ENCODE results near the gene AMMECR1. TPM values are rescaled to one million over a fixed set of nuclear protein-coding genes. Genes with fewer than 3 reads are reported as not detected.
A peak's percentile ranks its signal among the peaks of the same experiment; 100 is the strongest.

The AMMECR1 gene
- total RNA-seq: 16.5 to 17.9 TPM (median 17.8 TPM) in 3 replicates
- long read RNA-seq, full-length matches to known transcripts: 22 of 26 reads
- long read RNA-seq, partial matches to known transcripts: 0 of 26 reads
- long read RNA-seq, other reads (novel, unspliced or antisense): 4 of 26 reads

- H3K27me3 Mint-ChIP-seq (ENCODE audit: low read depth): no peaks in the 10 kb centered on the region
- DNase-seq (ENCODE audit: low spot score): peak; percentile 91
- peaks cover 28% of the 10 kb centered on the region for H3K4me1 Mint-ChIP-seq (ENCODE audit: low read depth)
- no peaks in the 10 kb centered on the region for H3K36me3 Mint-ChIP-seq (ENCODE audit: low read depth)
- H3K9me3 Mint-ChIP-seq (ENCODE audit: low read depth): no peaks in the 10 kb centered on the region
- peak within 1 kb of the TSS; percentile 95 for H3K27ac Mint-ChIP-seq (ENCODE audit: unreplicated experiment)
- TF ChIP-seq CTCF (IDR thresholded peaks at IDR 0.05): peak; percentile 41
- peak within 1 kb of the TSS; percentile 87 for H3K4me3 Mint-ChIP-seq (ENCODE audit: unreplicated experiment)
Measured at GRCh38 chrX:110317820-110318663, at the start of gene AMMECR1. Gene AMMECR1, minus strand, starts transcription at chrX:110318085. Its CDS starts 14 bp downstream, at chrX:110318071.

- Mint-ChIP-seq H3K9me3 (ENCODE audit: low read depth) (no peaks in the 10 kb centered on the region), H3K4me3 (ENCODE audit: unreplicated experiment) (no peak overlapping the region), H3K27me3 (ENCODE audit: low read depth) (peaks cover 5% of the 10 kb centered on the region), H3K36me3 (ENCODE audit: low read depth) (no peaks in the 10 kb centered on the region), H3K4me1 (ENCODE audit: low read depth) (no peaks in the 10 kb centered on the region), H3K27ac (ENCODE audit: unreplicated experiment) (no peak overlapping the region)
- DNase-seq (ENCODE audit: low spot score): no peak
- no peak for TF ChIP-seq CTCF (IDR thresholded peaks at IDR 0.05)
Measured at GRCh38 chrX:110363244-110363643, 45.4 kb upstream of the AMMECR1 start.

- no peak for TF ChIP-seq CTCF (IDR thresholded peaks at IDR 0.05)
- Mint-ChIP-seq H3K4me3 (ENCODE audit: unreplicated experiment) (no peak overlapping the region), H3K27me3 (ENCODE audit: low read depth) (peaks cover 10% of the 10 kb centered on the region), H3K4me1 (ENCODE audit: low read depth) (no peaks in the 10 kb centered on the region), H3K9me3 (ENCODE audit: low read depth) (peaks cover 3% of the 10 kb centered on the region), H3K27ac (ENCODE audit: unreplicated experiment) (no peak overlapping the region), H3K36me3 (ENCODE audit: low read depth) (peaks cover 2% of the 10 kb centered on the region)
- no peak for DNase-seq (ENCODE audit: low spot score)
Measured at GRCh38 chrX:110359273-110359672, 41.4 kb upstream of the AMMECR1 start.

- peaks cover 10% of the 10 kb centered on the region for H3K27me3 Mint-ChIP-seq (ENCODE audit: low read depth)
- peaks cover 2% of the 10 kb centered on the region for H3K36me3 Mint-ChIP-seq (ENCODE audit: low read depth)
- no peaks in the 10 kb centered on the region for H3K4me1 Mint-ChIP-seq (ENCODE audit: low read depth)
- peaks cover 3% of the 10 kb centered on the region for H3K9me3 Mint-ChIP-seq (ENCODE audit: low read depth)
- H3K4me3 Mint-ChIP-seq (ENCODE audit: unreplicated experiment): no peak within 1 kb of the TSS
- no peak for DNase-seq (ENCODE audit: low spot score)
- no peak within 1 kb of the TSS for H3K27ac Mint-ChIP-seq (ENCODE audit: unreplicated experiment)
- no peak for TF ChIP-seq CTCF (IDR thresholded peaks at IDR 0.05)
Measured at GRCh38 chrX:110358548-110358947, 40.7 kb upstream of the AMMECR1 start, which contains the start of gene RTL9. Gene RTL9, plus strand, starts transcription at chrX:110358848. Its CDS starts 91,770 bp downstream, at chrX:110450618.

- DNase-seq (ENCODE audit: low spot score): peak; percentile 81
- Mint-ChIP-seq H3K27me3 (ENCODE audit: low read depth) (peaks cover 4% of the 10 kb centered on the region), H3K9me3 (ENCODE audit: low read depth) (peaks cover 2% of the 10 kb centered on the region), H3K4me1 (ENCODE audit: low read depth) (peaks cover under 1% of the 10 kb centered on the region), H3K27ac (ENCODE audit: unreplicated experiment) (no peak overlapping the region), H3K4me3 (ENCODE audit: unreplicated experiment) (no peak overlapping the region), H3K36me3 (ENCODE audit: low read depth) (no peaks in the 10 kb centered on the region)
- peak; percentile 67 for TF ChIP-seq CTCF (IDR thresholded peaks at IDR 0.05)
Measured at GRCh38 chrX:110346681-110347080, 28.8 kb upstream of the AMMECR1 start.
